Lower lobe of right lung (tissue), 2 donors: ENCODE data around the gene EPB41L4B. TPM values are rescaled to one million over a fixed set of nuclear protein-coding genes. Genes with fewer than 3 reads are reported as not detected.
"Not testable (repeated sequence)": the region's sequence is repeated elsewhere in the genome, so short reads cannot be mapped to it uniquely, and the experiment has no call there.

Source experiments
- ATAC-seq, 2 donors: fragments of 200-7000 bp; cut with Tn5 transposase; one replicate each; pipeline ENCODE4 v1.9.1; 2020 to 2022; ENCODE audit warnings: mild to moderate bottlenecking in 2 of 2, moderate library complexity in 2 of 2
- DNase-seq: peaks from one replicate; pipeline ENCODE4 v3.0.0-alpha.2; 2020
- H3K27ac ChIP-seq: fragments of 200-600 bp; one replicate; pipeline ENCODE4 v1.8.0; 2022
- H3K27me3 ChIP-seq: fragments of 200-600 bp; one replicate; pipeline ENCODE4 v1.8.0; 2022; ENCODE audit warnings: low read depth
- H3K36me3 ChIP-seq: fragments of 200-600 bp; one replicate; pipeline ENCODE4 v1.8.0; 2022; ENCODE audit warnings: mild to moderate bottlenecking
- H3K4me1 ChIP-seq: fragments of 200-600 bp; one replicate; pipeline ENCODE4 v1.8.0; 2022
- H3K4me3 ChIP-seq: fragments of 200-600 bp; one replicate; pipeline ENCODE4 v1.8.0; 2022; ENCODE audit warnings: mild to moderate bottlenecking
- H3K9me3 ChIP-seq: fragments of 200-600 bp; one replicate; pipeline ENCODE4 v1.8.0; 2022
- CTCF ChIP-seq: fragments of 200-600 bp; IDR thresholded peaks from one replicate; pipeline ENCODE4 v1.8.0; 2022; ENCODE audit warnings: antibody characterized with exemption, mild to moderate bottlenecking
- intact Hi-C: fragments of 100-400 bp; cut with DNase I; formaldehyde crosslinking; loops from one replicate; pipeline ENCODE4 v1.11.0; 2022
- long read RNA-seq: library from polyadenylated mRNA; unstranded; transcript quantifications from one replicate; pipeline ENCODE4 v2.0.0, GENCODE V29; 2021
- total RNA-seq: library from RNA; stranded (reverse); fragmentation: NEBNext Ultra II Directional; extraction: Animal tissue kit (Norgen Biotek cat#: 25700); gene quantifications from one replicate; pipeline ENCODE4 v1.2.1, GENCODE V29; 2021
- donor health status: DM: no; HTN: yes; CAD: no; lungs with severe emphysema.

The EPB41L4B gene
- total RNA-seq = 12.1 TPM
- long read RNA-seq, full-length matches to known transcripts = 30 of 40 reads
- long read RNA-seq, partial matches to known transcripts = 2 of 40 reads
- long read RNA-seq, other reads (novel, unspliced or antisense) = 8 of 40 reads

DNA sequence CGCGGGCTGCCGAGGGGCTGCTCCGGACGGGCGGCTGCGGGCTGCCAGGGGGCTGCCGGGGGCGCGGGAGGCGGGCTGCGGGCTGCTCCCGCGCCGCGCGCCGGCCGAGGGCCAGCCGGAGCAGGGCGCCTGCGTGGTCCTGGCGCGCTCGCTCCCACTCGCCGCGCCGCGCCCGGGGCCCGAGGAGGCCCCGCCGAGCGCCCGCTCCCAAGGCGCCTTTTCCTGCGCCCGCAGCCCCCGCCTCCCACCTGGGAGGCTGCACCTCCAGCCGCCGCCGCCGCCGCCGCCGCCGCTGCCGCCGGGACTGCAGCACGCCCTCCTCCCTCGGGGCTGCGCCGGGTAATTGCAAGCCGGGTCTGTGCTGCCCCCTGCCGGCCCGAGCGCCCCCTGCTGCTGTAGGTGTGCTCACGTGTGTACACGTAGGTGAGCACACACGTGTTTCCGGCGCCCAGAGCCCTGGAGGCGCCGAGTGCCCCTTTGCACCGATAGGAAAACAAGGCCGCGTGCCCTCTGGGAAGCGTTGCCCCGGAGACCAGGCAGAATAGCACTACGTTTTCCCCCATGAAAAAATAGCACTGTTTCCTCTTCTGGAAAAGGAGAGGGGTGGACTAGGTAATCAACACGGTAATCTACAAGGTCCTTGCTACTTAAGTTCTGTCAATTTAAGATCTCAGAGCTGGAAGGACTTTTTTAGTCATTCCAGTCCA is at the start of gene EPB41L4B:
TSS of gene EPB41L4B (minus strand) at position 318 of the 707 bp plus-strand sequence. CDS start 613 bp downstream, outside the sequence.
- peak; percentile 91 to 93 for ATAC-seq
- peak; percentile 90 for TF ChIP-seq CTCF
- Histone ChIP-seq H3K4me1 (peaks cover 17% of the 10 kb centered on the region), H3K36me3 (no peaks in the 10 kb centered on the region), H3K4me3 (peak within 1 kb of the TSS; percentile 54), H3K9me3 (no peaks in the 10 kb centered on the region), H3K27ac (peak within 1 kb of the TSS; percentile 68), H3K27me3 (peaks cover 31% of the 10 kb centered on the region)
- DNase-seq = peak; percentile 92
- intact Hi-C loops = no loop called here

DNA sequence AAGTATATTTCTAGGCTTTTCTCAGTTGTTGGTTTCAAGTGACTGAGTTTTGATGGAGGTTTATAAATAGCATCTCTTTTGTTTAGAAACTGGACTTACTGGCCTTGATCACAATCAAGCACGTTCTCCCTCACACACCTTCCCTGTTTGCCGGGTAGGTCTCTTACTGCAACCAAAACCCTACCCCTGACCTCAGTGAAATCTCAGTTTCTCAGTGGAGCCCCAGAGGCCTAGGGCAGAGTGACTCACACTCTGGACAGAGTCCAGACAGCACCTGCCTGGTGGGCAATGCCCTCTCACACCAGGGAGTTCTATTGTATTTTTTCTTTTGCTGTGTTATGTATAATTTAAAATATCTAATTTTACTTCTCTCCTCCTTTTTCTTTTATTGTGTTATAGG is 48.4 kb upstream of the EPB41L4B start:
- Histone ChIP-seq H3K36me3 (no peaks in the 10 kb centered on the region), H3K27ac (no peak overlapping the region), H3K27me3 (no peaks in the 10 kb centered on the region), H3K4me1 (no peaks in the 10 kb centered on the region), H3K4me3 (no peak overlapping the region), H3K9me3 (no peaks in the 10 kb centered on the region)
- DNase-seq = no peak
- intact Hi-C loops = no loop called here
- no peak for ATAC-seq
- TF ChIP-seq CTCF = no peak

DNA sequence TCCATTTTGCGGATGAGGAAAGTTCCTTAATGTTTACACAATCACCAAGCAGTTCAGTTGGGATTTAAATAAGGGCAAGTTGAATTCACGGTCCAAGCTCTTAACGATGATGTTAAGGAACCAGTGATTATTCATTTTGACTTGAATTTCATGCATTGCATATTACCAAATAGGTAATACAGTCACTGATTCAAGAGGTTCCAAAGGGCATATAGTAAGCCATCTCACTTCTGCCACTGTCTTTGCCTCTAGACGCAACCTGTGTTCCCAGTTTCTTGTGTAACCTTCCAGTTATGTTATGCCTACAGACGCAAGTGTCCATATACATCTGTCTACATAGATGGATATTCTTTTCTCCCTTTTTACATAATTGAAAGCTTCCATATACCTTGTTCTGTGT is 39.9 kb upstream of the EPB41L4B start:
- H3K4me3 ChIP-seq = no peak overlapping the region
- no peaks in the 10 kb centered on the region for H3K27me3 ChIP-seq
- no peaks in the 10 kb centered on the region for H3K4me1 ChIP-seq
- no peak overlapping the region for H3K27ac ChIP-seq
- DNase-seq (no peak), ATAC-seq (no peak)
- no peaks in the 10 kb centered on the region for H3K9me3 ChIP-seq
- no peaks in the 10 kb centered on the region for H3K36me3 ChIP-seq
- intact Hi-C loops = no loop called here
- TF ChIP-seq CTCF = no peak

GRCh38 chr9:109358968-109359603 is 38.2 kb upstream of the EPB41L4B start:
- H3K27me3 ChIP-seq, H3K9me3 ChIP-seq, ATAC-seq, H3K4me1 ChIP-seq, H3K27ac ChIP-seq, H3K36me3 ChIP-seq, H3K4me3 ChIP-seq, intact Hi-C loops, DNase-seq: not testable (repeated sequence)

DNA sequence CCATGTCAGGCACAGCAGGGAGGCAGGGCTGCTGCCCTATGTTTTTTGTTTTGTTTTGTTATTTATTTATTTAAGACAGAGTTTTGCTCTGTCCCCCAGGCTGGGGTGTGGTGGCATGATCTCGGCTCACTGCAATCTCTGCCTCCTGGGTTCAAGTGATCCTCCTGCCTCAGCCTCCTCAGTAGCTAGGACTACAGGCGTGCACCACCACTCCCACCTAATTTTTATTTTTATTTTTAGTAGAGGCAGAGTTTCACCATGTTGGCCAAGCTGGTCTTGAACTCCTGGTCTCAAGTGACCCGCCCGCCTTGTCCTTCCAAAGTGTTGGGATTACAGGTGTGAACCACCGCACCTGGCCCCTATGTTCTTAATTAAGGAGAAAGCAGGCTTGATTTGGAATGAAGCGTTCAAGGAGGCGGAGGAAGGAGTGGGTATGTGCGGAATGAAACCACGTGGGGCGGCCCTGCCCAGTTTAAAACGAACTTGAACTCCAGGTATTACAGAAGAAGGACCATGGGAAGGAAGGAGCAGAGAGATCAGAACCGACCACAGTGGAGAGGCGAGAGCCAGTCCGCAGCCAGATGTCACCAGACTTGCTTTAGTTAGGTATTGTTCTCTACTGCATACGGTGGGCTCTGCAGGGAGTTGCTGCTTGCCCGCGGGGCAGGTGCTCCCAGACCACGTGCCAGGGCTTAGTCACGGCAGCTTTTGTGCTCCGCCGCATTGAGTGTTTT is 34.9 kb upstream of the EPB41L4B start:
- intact Hi-C loops = no loop called here
- no peaks in the 10 kb centered on the region for H3K36me3 ChIP-seq

More for the DNA sequence above, 34.9 kb upstream of the EPB41L4B start:
- Histone ChIP-seq H3K4me1 (no peaks in the 10 kb centered on the region), H3K27ac (no peak overlapping the region), H3K9me3 (no peaks in the 10 kb centered on the region), H3K4me3 (no peak overlapping the region), H3K27me3 (no peaks in the 10 kb centered on the region)
- DNase-seq = no peak
- peak; percentile 57 to 68 for ATAC-seq
- TF ChIP-seq CTCF = no peak
